Liver (tissue), 9 donors: ENCODE results near the gene METTL23. TPM values are rescaled to one million over a fixed set of nuclear protein-coding genes. Genes with fewer than 3 reads are reported as not detected.

Experiments
- DNase-seq: peaks from one replicate; pipeline ENCODE4 v3.0.0-alpha.2; 2017; ENCODE audit warnings: low spot score
- H3K27ac ChIP-seq, 2 donors: one replicate each; pipeline ENCODE4 v1.7.0; 2013; ENCODE audit warnings: inconsistent platforms in 2 of 2, low read length in 2 of 2, control low read depth in 1 of 2, low read depth in 1 of 2, mild to moderate bottlenecking in 1 of 2
- H3K27me3 ChIP-seq, 4 donors: one replicate each; pipeline versions ENCODE4 v1.6.1 to v1.7.0; 2013; ENCODE audit warnings: low read length in 3 of 4, inconsistent platforms in 1 of 4, mild to moderate bottlenecking in 1 of 4, moderate library complexity in 1 of 4; ENCODE audit not compliant: control insufficient read depth in 4 of 4, insufficient read depth in 4 of 4
- H3K36me3 ChIP-seq, 4 donors: one replicate each; pipeline versions ENCODE4 v1.6.1 to v1.7.0; 2013; ENCODE audit warnings: low read length in 3 of 4, mild to moderate bottlenecking in 3 of 4, low read depth in 1 of 4, moderate library complexity in 1 of 4; ENCODE audit not compliant: control insufficient read depth in 4 of 4, insufficient read depth in 3 of 4
- H3K4me1 ChIP-seq, 4 donors: one replicate each; pipeline versions ENCODE4 v1.6.1 to v1.7.0; 2013; ENCODE audit warnings: low read length in 3 of 4, mild to moderate bottlenecking in 3 of 4, moderate library complexity in 1 of 4; ENCODE audit not compliant: control insufficient read depth in 4 of 4, insufficient read depth in 4 of 4
- H3K4me3 ChIP-seq, 3 donors: one replicate each; pipeline versions ENCODE4 v1.6.1 to v1.7.0; 2013; ENCODE audit warnings: low read length in 3 of 3, control low read depth in 1 of 3, low read depth in 1 of 3, mild to moderate bottlenecking in 1 of 3
- H3K9ac ChIP-seq, 2 donors: one replicate each; pipeline ENCODE4 v1.7.0; 2013; ENCODE audit warnings: low read length in 2 of 2, mild to moderate bottlenecking in 2 of 2, moderate library complexity in 2 of 2, control low read depth in 1 of 2, low read depth in 1 of 2
- H3K9me3 ChIP-seq, 4 donors: one replicate each; pipeline versions ENCODE4 v1.6.1 to v1.7.0; 2013; ENCODE audit warnings: low read length in 3 of 4; ENCODE audit not compliant: control insufficient read depth in 4 of 4
- EGR1 ChIP-seq, 2 donors: IDR thresholded peaks; 2 replicates each; pipeline ENCODE4 v1.6.1; 2016 to 2018; ENCODE audit warnings: antibody characterized with exemption in 2 of 2, low read depth in 2 of 2
- FOXA2 ChIP-seq: IDR thresholded peaks from 2 replicates; pipeline ENCODE4 v1.6.1; 2016; ENCODE audit warnings: antibody characterized with exemption
- GABPA ChIP-seq, 2 donors: IDR thresholded peaks in 1 of 2; conservative IDR thresholded peaks in 1 of 2; 2 replicates each; pipeline ENCODE4 v1.6.1; 2016; ENCODE audit warnings: antibody characterized with exemption in 2 of 2, mild to moderate bottlenecking in 1 of 2, moderate library complexity in 1 of 2
- HNF4A ChIP-seq, 2 donors: conservative IDR thresholded peaks; 2 replicates each; pipeline ENCODE4 v1.6.1; 2016; ENCODE audit warnings: antibody characterized with exemption in 2 of 2, mild to moderate bottlenecking in 2 of 2
- NR2F2 ChIP-seq: IDR thresholded peaks from 2 replicates; pipeline ENCODE4 v1.6.1; 2016; ENCODE audit warnings: antibody characterized with exemption
- RAD21 ChIP-seq, 2 donors: IDR thresholded peaks; 2 replicates each; pipeline ENCODE4 v1.6.1; 2016; ENCODE audit warnings: antibody characterized with exemption in 2 of 2, mild to moderate bottlenecking in 2 of 2
- RXRA ChIP-seq, 2 donors: IDR thresholded peaks; 2 replicates each; pipeline ENCODE4 v1.6.1; 2017 to 2018; ENCODE audit warnings: antibody characterized with exemption in 2 of 2, mild to moderate bottlenecking in 1 of 2
- SP1 ChIP-seq: IDR thresholded peaks from 2 replicates; pipeline ENCODE4 v1.6.1; 2018; ENCODE audit warnings: antibody characterized with exemption, mild to moderate bottlenecking
- TAF1 ChIP-seq: conservative IDR thresholded peaks from 2 replicates; pipeline ENCODE4 v1.6.1; 2016; ENCODE audit warnings: antibody characterized with exemption, mild to moderate bottlenecking
- WGBS: extraction: QIAGEN DNeasy Blood & Tissue Kit; methylation state at CpG from one replicate; pipeline ENCODE4 v1.1.7; 2013; 5-methylcytosine and 5-hydroxymethylcytosine counted together
- polyA plus RNA-seq, 2 donors: library from polyadenylated mRNA; stranded (reverse) in 1 of 2; unstranded in 1 of 2; fragments of 200-250 nt in 1 of 2; fragments of >200 nt in 1 of 2; fragmentation: Nextera tagmentation in 1 of 2; extraction: Ambion mirVana in 1 of 2; gene quantifications; one replicate each; pipeline versions ENCODE4 v1.2.1 to v1.2.3, GENCODE V29; 2013 to 2015
- total RNA-seq, 2 donors: library from RNA; depleted of rRNA; stranded (reverse); fragments of >200 nt; gene quantifications; one replicate each; pipeline ENCODE4 v1.2.3, GENCODE V29; 2014
- TF ChIP-seq, protein P1 (sequence below): IDR thresholded peaks from 2 replicates; pipeline ENCODE4 v1.6.1; 2016; ENCODE audit warnings: antibody characterized with exemption
- TF ChIP-seq, protein P2 (sequence below): IDR thresholded peaks from 2 replicates; pipeline ENCODE4 v1.6.1; 2016; ENCODE audit warnings: antibody characterized with exemption, mild to moderate bottlenecking
- TF ChIP-seq, protein P3 (sequence below): IDR thresholded peaks from 2 replicates; pipeline ENCODE4 v1.6.1; 2016; ENCODE audit warnings: antibody characterized with exemption
- donor health status: healthy.
- donor health status: healthy.
- donor health status: healthy.
- donor health status: healthy.
- donor health status: healthy.

METTL23 gene
- total and polyA plus RNA-seq, 4 donors: 15.6 to 37.2 (median 22.1) TPM

DNA sequence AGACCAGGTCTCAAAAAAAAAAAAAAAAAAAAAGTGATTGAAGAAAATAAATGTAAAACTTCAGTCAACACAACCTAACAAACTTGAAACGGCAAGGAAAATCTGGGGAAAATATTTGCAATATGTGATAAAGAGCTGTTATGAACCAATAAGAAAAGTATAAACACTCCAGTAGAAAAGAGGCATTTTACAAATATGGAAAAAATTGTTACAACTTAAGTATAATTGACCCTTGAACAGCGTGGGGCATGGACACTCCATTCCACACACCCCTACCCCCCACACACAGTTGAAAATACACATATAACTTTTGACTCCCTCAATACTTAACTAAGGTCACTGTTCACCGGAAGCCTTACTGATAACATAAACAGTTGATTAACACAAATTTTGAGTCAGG lies 31.9 kb downstream of the METTL23 start:
- H3K4me3 ChIP-seq: no peak overlapping the region
- whole genome bisulfite sequencing: 96% methylated on average over 3 of the region's 3 CpGs
- H3K9me3 ChIP-seq: no peaks in the 10 kb centered on the region
- H3K4me1 ChIP-seq: no peaks in the 10 kb centered on the region
- no peak overlapping the region for H3K27ac ChIP-seq
- H3K36me3 ChIP-seq: peaks cover 7 to 13% (median 9%) of the 10 kb centered on the region in 4 donors
- H3K9ac ChIP-seq: no peak overlapping the region
- TF ChIP-seq, protein P1, sequence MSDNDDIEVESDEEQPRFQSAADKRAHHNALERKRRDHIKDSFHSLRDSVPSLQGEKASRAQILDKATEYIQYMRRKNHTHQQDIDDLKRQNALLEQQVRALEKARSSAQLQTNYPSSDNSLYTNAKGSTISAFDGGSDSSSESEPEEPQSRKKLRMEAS: no peak
- TF ChIP-seq FOXA2 (no peak), RXRA (IDR thresholded peaks at IDR 0.05) (no peak), SP1 (no peak), NR2F2 (no peak), HNF4A (conservative IDR thresholded peaks at IDR 0.05) (no peak), GABPA (IDR thresholded peaks at IDR 0.05 in 1 of 2, conservative IDR thresholded peaks at IDR 0.05 in 1 of 2) (no peak), RAD21 (IDR thresholded peaks at IDR 0.05) (no peak), TAF1 (no peak)
- TF ChIP-seq, protein P2, sequence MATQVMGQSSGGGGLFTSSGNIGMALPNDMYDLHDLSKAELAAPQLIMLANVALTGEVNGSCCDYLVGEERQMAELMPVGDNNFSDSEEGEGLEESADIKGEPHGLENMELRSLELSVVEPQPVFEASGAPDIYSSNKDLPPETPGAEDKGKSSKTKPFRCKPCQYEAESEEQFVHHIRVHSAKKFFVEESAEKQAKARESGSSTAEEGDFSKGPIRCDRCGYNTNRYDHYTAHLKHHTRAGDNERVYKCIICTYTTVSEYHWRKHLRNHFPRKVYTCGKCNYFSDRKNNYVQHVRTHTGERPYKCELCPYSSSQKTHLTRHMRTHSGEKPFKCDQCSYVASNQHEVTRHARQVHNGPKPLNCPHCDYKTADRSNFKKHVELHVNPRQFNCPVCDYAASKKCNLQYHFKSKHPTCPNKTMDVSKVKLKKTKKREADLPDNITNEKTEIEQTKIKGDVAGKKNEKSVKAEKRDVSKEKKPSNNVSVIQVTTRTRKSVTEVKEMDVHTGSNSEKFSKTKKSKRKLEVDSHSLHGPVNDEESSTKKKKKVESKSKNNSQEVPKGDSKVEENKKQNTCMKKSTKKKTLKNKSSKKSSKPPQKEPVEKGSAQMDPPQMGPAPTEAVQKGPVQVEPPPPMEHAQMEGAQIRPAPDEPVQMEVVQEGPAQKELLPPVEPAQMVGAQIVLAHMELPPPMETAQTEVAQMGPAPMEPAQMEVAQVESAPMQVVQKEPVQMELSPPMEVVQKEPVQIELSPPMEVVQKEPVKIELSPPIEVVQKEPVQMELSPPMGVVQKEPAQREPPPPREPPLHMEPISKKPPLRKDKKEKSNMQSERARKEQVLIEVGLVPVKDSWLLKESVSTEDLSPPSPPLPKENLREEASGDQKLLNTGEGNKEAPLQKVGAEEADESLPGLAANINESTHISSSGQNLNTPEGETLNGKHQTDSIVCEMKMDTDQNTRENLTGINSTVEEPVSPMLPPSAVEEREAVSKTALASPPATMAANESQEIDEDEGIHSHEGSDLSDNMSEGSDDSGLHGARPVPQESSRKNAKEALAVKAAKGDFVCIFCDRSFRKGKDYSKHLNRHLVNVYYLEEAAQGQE: no peak
- DNase-seq: no peak
- H3K27me3 ChIP-seq: no peaks in the 10 kb centered on the region

DNA sequence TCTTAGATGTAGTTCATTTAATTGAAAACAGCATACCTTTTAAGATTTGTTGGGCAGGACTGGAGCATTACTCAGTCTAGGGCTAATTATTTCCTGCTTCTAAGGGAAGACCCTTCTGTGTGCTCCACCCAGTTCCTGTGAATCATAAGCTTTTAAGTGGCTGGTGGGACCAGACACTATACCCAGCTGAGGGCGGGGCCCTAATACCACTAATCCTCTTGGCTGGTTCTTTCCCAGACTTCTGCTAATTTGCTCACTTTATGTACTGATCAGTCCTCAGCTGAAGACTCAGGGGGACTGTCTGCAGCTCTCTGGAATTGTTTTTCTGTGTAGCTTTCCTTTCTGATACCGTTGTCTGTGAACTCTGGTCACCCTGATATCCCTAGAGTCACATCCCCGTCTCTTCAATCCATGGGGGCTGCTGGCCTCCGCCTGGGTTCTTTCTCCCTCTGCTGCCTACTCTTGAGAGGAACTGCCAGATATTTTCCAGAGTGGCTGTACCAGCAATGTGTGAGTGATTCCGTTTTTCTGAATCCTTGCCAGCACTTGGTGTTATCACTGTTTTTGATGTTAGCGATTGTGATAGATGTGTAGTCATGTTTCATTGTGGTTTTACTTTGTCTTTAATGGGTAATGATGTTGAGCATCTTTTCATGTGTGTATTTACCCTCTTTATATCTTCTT lies 46.3 kb downstream of the METTL23 start:
- no peak for TF ChIP-seq TAF1
- no peak for TF ChIP-seq RAD21 (IDR thresholded peaks at IDR 0.05)
- TF ChIP-seq NR2F2: no peak
- no peak for TF ChIP-seq HNF4A (conservative IDR thresholded peaks at IDR 0.05)
- no peak for TF ChIP-seq EGR1 (IDR thresholded peaks at IDR 0.05; ENCODE audit: low read depth in 2 of 2)
- no peak for TF ChIP-seq FOXA2
- TF ChIP-seq RXRA (IDR thresholded peaks at IDR 0.05): no peak
- TF ChIP-seq, protein P3, sequence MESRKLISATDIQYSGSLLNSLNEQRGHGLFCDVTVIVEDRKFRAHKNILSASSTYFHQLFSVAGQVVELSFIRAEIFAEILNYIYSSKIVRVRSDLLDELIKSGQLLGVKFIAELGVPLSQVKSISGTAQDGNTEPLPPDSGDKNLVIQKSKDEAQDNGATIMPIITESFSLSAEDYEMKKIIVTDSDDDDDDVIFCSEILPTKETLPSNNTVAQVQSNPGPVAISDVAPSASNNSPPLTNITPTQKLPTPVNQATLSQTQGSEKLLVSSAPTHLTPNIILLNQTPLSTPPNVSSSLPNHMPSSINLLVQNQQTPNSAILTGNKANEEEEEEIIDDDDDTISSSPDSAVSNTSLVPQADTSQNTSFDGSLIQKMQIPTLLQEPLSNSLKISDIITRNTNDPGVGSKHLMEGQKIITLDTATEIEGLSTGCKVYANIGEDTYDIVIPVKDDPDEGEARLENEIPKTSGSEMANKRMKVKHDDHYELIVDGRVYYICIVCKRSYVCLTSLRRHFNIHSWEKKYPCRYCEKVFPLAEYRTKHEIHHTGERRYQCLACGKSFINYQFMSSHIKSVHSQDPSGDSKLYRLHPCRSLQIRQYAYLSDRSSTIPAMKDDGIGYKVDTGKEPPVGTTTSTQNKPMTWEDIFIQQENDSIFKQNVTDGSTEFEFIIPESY: no peak
- DNase-seq: no peak
- Histone ChIP-seq H3K9me3 (no peaks in the 10 kb centered on the region), H3K4me3 (no peak overlapping the region), H3K27me3 (no peaks in the 10 kb centered on the region), H3K27ac (no peak overlapping the region), H3K4me1 (no peaks in the 10 kb centered on the region), H3K36me3 (peaks cover 3 to 24% (median 22%) of the 10 kb centered on the region in 4 donors), H3K9ac (no peak overlapping the region)
- 81% methylated on average over 6 of the region's 6 CpGs for WGBS
